GM19043 (cell line): ENCODE results near the gene NUP42.
"Not testable (repeated sequence)": the region's sequence is repeated elsewhere in the genome, so short reads cannot be mapped to it uniquely, and the experiment has no call there.

Experiments used
- ATAC-seq: cut with Tn5 transposase; IDR thresholded peaks from one replicate; pipeline ENCODE4 v1.9.1; 2021; ENCODE audit warnings: low read depth; ENCODE audit not compliant: unreplicated experiment

Gene NUP42, protein sequence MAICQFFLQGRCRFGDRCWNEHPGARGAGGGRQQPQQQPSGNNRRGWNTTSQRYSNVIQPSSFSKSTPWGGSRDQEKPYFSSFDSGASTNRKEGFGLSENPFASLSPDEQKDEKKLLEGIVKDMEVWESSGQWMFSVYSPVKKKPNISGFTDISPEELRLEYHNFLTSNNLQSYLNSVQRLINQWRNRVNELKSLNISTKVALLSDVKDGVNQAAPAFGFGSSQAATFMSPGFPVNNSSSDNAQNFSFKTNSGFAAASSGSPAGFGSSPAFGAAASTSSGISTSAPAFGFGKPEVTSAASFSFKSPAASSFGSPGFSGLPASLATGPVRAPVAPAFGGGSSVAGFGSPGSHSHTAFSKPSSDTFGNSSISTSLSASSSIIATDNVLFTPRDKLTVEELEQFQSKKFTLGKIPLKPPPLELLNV

GRCh38 chr7:23181684-23182553, at the start of gene NUP42:
NUP42 (plus strand) TSS chr7:23182048; CDS start chr7:23182086, 38 bp downstream.
- peak; percentile 98 for ATAC-seq

DNA sequence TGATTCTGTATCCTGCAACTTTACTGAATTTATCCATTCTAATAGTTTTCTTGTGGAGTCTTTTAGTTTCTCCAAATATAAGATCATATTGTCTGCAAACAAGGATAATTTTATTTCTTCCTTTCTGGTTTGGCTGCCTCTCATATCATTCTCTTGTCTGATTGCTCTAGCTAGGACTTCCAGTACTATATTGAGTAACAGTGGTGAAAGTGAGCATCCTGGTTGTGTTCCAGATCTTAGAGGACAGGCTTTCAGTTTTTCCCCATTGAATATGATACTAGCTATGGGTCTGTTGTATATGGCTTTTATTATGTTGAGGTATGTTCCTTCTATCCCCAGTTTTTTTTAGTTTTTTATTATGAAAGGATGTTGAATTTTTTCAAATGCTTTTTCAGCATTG, 48.1 kb upstream of the NUP42 start:
- ATAC-seq: no peak

DNA sequence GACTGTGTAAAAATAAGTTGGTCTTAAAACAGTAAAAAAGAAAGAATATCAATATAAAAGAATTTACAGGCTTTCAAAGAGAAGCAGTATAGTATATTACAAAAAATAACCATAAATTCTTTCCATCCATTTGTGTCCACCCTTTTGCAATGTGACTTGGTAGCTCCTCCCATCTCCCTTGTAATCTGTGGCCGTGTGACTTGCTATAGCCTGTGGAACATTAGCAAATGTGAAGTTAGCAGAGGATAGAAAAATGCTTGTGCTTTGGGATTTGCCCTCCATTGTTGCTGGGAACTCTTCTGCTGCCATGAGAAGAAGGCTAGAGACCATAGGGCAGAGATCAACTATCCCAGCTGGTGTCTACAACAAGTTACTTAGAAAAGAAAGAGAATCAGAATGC, 46.1 kb upstream of the NUP42 start:
- no peak for ATAC-seq

GRCh38 chr7:23136216-23136615, 45.6 kb upstream of the NUP42 start:
- ATAC-seq: no peak

GRCh38 chr7:23157679-23158078, 24.2 kb upstream of the NUP42 start:
- no peak for ATAC-seq

GRCh38 chr7:23158546-23158945, 23.3 kb upstream of the NUP42 start:
- ATAC-seq: no peak

DNA sequence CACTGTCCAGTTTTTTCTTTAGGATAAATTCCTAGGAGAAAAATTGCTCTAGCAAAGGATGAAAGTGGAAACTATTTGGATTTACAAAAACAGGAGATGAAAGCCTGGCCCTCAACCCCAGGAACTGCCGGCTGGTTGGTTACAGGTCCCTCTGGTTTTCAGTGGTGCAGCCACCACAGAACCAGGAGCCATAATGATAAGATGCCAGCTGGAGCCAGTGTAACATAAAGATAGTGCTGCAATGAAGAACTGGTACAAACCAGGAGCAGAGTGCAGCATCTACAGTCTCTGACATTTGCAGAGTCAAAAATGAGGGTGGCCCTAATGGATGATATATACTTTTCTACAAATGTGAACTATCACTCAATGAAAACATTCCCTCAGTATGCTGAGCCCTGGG, 20.4 kb upstream of the NUP42 start:
- no peak for ATAC-seq

DNA sequence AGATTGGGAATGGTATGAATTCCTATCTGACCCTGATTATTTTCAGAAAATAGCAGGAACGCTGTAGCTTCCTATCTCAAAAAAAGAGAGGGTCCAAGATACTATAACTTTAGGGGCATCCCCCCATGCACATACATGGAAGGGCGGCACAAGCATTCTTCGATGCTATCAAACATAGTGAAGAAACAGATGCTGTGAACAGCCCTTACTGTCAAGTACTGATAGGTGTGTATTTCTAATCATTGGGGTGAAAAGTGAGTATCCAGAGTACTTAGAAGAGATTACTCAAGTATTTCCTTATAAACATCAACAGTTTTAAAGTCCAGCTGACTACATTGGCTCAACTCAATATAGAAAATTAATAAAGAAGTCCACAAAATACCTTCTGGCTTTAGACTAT, 17.0 kb upstream of the NUP42 start:
- ATAC-seq: no peak

GRCh38 chr7:23165316-23165715, 16.5 kb upstream of the NUP42 start:
- no peak for ATAC-seq

- no peak for ATAC-seq
These were observed 14.2 kb upstream of the NUP42 start for GRCh38 chr7:23167691-23168090.

DNA sequence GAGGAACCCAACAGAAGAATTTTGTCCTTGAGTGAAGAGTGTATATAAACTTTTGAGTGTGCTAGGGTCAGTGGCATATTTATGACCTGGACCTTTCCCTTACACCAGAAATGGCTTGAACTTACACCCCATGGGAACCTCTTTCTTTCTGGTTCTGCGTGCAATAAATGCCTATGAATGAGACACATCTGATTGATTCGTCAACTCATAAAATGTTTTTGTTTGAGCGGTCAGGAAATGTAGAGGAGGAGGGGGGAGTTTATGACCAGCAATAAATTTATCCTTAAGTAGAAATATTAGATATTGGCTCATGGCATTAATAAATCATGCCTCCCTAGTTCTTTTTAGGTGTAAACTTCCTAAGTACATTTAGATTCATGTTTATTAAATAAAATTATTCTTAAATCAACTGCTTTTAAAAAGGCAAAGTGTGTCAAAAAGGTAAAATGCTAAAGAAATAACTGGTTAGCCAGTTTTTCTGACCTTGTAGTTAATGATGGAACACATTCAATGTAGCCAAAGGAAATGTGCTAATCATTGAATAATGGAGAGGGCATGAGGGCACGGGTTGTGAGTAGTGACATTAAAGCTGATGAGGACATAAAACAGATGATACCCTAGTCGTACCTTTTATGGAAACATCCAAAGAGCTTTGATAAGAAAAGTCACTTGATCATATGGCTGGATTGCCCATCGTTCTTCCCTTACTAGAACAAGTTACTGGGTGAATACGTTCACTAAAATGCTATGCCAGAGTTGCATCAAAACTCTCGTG, 13.6 kb upstream of the NUP42 start:
- ATAC-seq: no peak

- no peak for ATAC-seq
These were observed 5.9 kb upstream of the NUP42 start for GRCh38 chr7:23175938-23176337.

DNA sequence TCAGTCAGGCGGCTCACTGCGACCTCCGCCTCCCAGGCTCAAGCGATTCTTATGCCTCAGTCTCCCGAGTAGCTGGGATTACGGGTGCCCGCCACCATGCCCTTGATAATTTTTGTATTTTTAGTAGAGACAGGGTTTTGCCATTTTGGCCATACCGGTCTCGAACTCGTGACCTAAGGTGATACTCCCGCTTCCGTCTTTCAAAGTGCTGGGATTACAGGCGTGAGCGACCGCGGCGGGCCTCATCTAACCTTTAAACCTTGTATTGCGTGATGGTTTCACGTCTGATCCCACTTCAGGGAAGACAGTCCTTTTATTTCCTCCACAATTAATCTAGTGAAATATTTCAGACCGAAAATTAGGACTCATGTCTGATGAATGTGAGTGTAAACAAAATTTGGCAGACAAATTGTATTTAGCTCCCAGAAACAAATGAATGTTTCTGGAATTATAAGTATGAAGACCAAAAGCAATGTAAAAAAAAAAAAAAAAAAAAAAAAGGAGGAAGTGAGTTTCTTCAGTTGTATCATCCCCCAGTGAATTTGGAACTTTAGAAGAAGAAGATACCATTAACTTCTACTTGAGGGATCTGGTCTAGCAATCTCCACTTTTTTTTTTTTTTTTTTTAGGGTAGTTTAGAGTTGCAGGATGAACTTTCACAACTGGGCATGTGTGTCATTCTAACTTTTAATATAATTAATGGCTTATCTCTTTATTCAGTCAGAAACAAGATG, 1.6 kb downstream of the NUP42 start:
- ATAC-seq: no peak

- no peak for ATAC-seq
These were observed 2.4 kb downstream of the NUP42 start for GRCh38 chr7:23184291-23184690.

- ATAC-seq: no peak
These were observed 3.0 kb downstream of the NUP42 start for GRCh38 chr7:23184709-23185359.

DNA sequence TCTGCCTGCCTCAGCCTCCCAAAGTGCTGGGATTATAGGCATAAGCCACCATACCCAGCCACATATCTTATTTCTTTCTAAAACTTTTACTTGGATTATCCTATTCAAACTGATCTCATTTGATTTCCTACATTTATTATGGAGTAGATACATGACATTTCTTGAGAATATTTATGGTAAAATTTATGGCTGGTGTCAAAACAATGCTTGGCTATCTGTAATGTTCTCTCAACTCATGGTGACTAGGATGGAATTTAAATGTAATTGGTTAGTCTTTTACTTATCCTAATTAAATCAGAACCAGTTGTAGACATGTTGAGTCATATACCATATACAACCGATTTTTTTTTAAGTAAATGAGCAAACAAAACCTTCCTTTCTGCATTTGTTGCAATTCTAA, 4.1 kb downstream of the NUP42 start:
- no peak for ATAC-seq

GRCh38 chr7:23191022-23191421, 9.2 kb downstream of the NUP42 start:
- ATAC-seq: no peak

DNA sequence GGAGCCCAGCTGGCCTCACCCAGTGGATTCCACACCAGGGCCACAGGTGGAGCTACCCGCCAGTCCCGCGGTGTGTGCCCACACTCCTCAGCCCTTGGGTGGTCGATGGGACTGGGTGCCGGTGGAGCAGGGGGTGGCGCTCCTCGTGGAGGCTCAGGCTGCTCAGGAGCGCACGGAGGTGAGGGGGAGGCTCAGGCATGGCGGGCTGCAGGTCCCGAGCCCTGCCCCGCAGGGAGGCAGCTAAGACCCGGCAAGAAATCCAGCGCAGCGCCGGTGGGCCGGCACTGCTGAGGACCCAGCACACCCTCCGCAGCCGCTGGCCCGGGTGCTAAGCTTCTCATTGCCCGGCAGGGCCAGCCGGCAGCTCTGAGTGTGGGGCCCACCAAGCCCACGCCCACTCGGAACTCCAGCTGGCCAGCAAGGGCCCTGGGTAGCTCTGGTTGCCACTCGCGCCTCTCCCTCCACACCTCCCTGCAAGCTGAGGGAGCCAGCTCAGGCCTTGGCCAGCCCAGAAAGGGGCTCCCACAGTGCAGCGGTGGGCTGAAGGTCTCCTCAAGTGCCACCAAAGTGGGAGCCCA, 11.9 kb downstream of the NUP42 start:
- not testable (repeated sequence) for ATAC-seq

- ATAC-seq: no peak
These were observed 14.5 kb downstream of the NUP42 start for GRCh38 chr7:23196306-23196705.
